GM10266 (cell line): Measurements from ENCODE around the gene FNDC5.

Source experiments
- DNase-seq: peaks from one replicate; pipeline ENCODE4 v3.0.0; 2012; ENCODE audit errors: extremely low spot score
- TF ChIP-seq, protein P1 (sequence below): IDR thresholded peaks from 2 replicates; pipeline ENCODE4 v1.5.1; 2012; ENCODE audit warnings: mild to moderate bottlenecking, low read depth; ENCODE audit not compliant: control insufficient read depth, insufficient read depth; ENCODE audit errors: missing control alignments

The FNDC5 gene

GRCh38 chr1:32848354-32849063 is 22.2 kb downstream of the FNDC5 start:
- TF ChIP-seq, protein P1, sequence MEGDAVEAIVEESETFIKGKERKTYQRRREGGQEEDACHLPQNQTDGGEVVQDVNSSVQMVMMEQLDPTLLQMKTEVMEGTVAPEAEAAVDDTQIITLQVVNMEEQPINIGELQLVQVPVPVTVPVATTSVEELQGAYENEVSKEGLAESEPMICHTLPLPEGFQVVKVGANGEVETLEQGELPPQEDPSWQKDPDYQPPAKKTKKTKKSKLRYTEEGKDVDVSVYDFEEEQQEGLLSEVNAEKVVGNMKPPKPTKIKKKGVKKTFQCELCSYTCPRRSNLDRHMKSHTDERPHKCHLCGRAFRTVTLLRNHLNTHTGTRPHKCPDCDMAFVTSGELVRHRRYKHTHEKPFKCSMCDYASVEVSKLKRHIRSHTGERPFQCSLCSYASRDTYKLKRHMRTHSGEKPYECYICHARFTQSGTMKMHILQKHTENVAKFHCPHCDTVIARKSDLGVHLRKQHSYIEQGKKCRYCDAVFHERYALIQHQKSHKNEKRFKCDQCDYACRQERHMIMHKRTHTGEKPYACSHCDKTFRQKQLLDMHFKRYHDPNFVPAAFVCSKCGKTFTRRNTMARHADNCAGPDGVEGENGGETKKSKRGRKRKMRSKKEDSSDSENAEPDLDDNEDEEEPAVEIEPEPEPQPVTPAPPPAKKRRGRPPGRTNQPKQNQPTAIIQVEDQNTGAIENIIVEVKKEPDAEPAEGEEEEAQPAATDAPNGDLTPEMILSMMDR: no peak
- peak; percentile 47 for DNase-seq

DNA sequence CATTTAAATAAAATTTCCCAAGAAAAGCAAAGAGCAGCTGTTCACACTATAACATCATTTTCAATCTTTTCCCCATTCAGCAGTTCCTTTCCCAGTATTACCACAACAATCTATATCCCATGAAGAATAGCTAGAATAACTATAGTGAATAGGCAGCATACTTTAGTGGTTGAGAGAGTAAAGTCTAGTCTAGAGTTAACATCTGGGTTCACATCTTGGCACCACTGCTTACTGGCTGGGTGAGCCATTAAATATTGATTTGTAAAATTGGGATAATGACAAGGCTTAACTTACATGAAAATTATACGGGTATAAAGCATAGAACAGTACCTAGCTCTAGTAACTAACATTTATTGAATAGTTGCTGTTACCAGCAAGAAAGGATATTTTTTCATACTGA is 38.8 kb downstream of the FNDC5 start:
- TF ChIP-seq, protein P1: no peak
- DNase-seq: no peak

GRCh38 chr1:32830092-32830852 is 40.4 kb downstream of the FNDC5 start:
- DNase-seq: no peak

GRCh38 chr1:32828341-32828740 is 42.4 kb downstream of the FNDC5 start:
- no peak for DNase-seq
- TF ChIP-seq, protein P1: no peak

More at GRCh38 chr1:32830092-32830852, 40.4 kb downstream of the FNDC5 start:
- TF ChIP-seq, protein P1: no peak

- TF ChIP-seq, protein P1: no peak
- no peak for DNase-seq
These were observed 45.5 kb downstream of the FNDC5 start for GRCh38 chr1:32825181-32825580.

GRCh38 chr1:32818804-32819541 is 51.7 kb downstream of the FNDC5 start:
- peak; percentile 75 for DNase-seq
- TF ChIP-seq, protein P1: no peak
